GM12878 (cell line): ENCODE data around the gene HDGF. TPM values are rescaled to one million over a fixed set of nuclear protein-coding genes. Genes with fewer than 3 reads are reported as not detected.

Source experiments
- ASH2L ChIP-seq: fragments of 300-600, 200-600 bp; sonication (generic); IDR thresholded peaks from 2 replicates; pipeline ENCODE4 v1.6.1; 2017; ENCODE audit warnings: low read depth, mild to moderate bottlenecking, borderline replicate concordance
- CEBPB ChIP-seq, 2 experiments: fragments of 150-350 bp in 1 of 2; IDR thresholded peaks; 2 replicates each; pipeline ENCODE4 v1.6.1; 2012 to 2014; ENCODE audit warnings: low read depth in 2 of 2, low read length in 2 of 2, borderline replicate concordance in 1 of 2, inconsistent platforms in 1 of 2
- CHD1 ChIP-seq: IDR thresholded peaks from 2 replicates; pipeline ENCODE4 v1.6.1; 2012; ENCODE audit warnings: low read depth, low read length, improper control_type of control experiment
- CREB1 ChIP-seq: IDR thresholded peaks from 2 replicates; pipeline ENCODE4 v1.6.1; 2012; ENCODE audit warnings: low read depth, mild to moderate bottlenecking, inconsistent platforms
- E4F1 ChIP-seq: fragments of 450-650 bp; IDR thresholded peaks from 2 replicates; pipeline ENCODE4 v1.6.1; 2018; ENCODE audit warnings: borderline replicate concordance, mild to moderate bottlenecking; ENCODE audit not compliant: partially characterized antibody
- EGR1 ChIP-seq, 2 experiments: IDR thresholded peaks; 1 replicate in 1 of 2; 2 replicates in 1 of 2; pipeline ENCODE4 v1.6.1; 2011 to 2012; ENCODE audit warnings: low read depth in 2 of 2, low read length in 2 of 2, borderline replicate concordance in 1 of 2, mild to moderate bottlenecking in 1 of 2, moderate library complexity in 1 of 2
- ELK1 ChIP-seq: IDR thresholded peaks from 2 replicates; pipeline ENCODE4 v1.6.1; 2012; ENCODE audit warnings: low read depth, low read length, improper control_type of control experiment
- HDAC2 ChIP-seq: fragments of 200-600 bp; sonication (generic); IDR thresholded peaks from 2 replicates; pipeline ENCODE4 v1.6.1; 2017
- IKZF1 ChIP-seq: fragments of 450-650 bp; conservative IDR thresholded peaks from 2 replicates; pipeline ENCODE4 v1.6.1; 2017; ENCODE audit warnings: antibody characterized with exemption, mild to moderate bottlenecking
- LARP7 ChIP-seq: fragments of 450-650 bp; IDR thresholded peaks from 2 replicates; pipeline ENCODE4 v1.6.1; 2017; ENCODE audit warnings: mild to moderate bottlenecking
- MTA3 ChIP-seq: IDR thresholded peaks from 2 replicates; pipeline ENCODE4 v1.6.1; 2012; ENCODE audit warnings: low read length, inconsistent platforms, borderline replicate concordance
- MXI1 ChIP-seq: fragments of 150-350 bp; IDR thresholded peaks from 2 replicates; pipeline ENCODE4 v1.6.1; 2011; ENCODE audit warnings: low read depth, mild to moderate bottlenecking, inconsistent platforms, low read length, improper control_type of control experiment
- NFXL1 ChIP-seq: fragments of 450-650 bp; IDR thresholded peaks from 2 replicates; pipeline ENCODE4 v1.6.1; 2017; ENCODE audit warnings: antibody characterized with exemption, mild to moderate bottlenecking, borderline replicate concordance
- POLR2AphosphoS2 ChIP-seq: IDR thresholded peaks from 2 replicates; pipeline ENCODE4 v1.6.1; 2011; ENCODE audit warnings: low read depth, mild to moderate bottlenecking, low read length, improper control_type of control experiment, moderate library complexity
- RELA ChIP-seq: fragments of 450-650 bp; IDR thresholded peaks from 2 replicates; pipeline ENCODE4 v1.8.0; 2014; ENCODE audit warnings: borderline replicate concordance; ENCODE audit not compliant: partially characterized antibody
- SMAD1 ChIP-seq: fragments of 450-650 bp; IDR thresholded peaks from 2 replicates; pipeline ENCODE4 v1.6.1; 2018; ENCODE audit warnings: mild to moderate bottlenecking, low read depth; ENCODE audit not compliant: partially characterized antibody
- SRF ChIP-seq, 2 experiments: IDR thresholded peaks; 2 replicates each; pipeline ENCODE4 v1.6.1; 2011; ENCODE audit warnings: low read depth in 2 of 2, low read length in 2 of 2, mild to moderate bottlenecking in 1 of 2, moderate library complexity in 1 of 2
- STAT3 ChIP-seq: IDR thresholded peaks from 2 replicates; pipeline ENCODE4 v1.6.1; 2011; ENCODE audit warnings: low read depth, low read length, improper control_type of control experiment
- SUZ12 ChIP-seq: fragments of 200-600 bp; sonication (generic); IDR thresholded peaks from one replicate; pipeline ENCODE4 v1.6.1; 2018; ENCODE audit warnings: antibody characterized with exemption, mild to moderate bottlenecking; ENCODE audit not compliant: unreplicated experiment
- TAF1 ChIP-seq: IDR thresholded peaks from 2 replicates; pipeline ENCODE4 v1.6.1; 2011; ENCODE audit warnings: mild to moderate bottlenecking, low read depth, low read length, borderline replicate concordance
- TARDBP ChIP-seq: IDR thresholded peaks from 2 replicates; pipeline ENCODE4 v1.6.1; 2016; ENCODE audit warnings: borderline replicate concordance
- TCF3 ChIP-seq: IDR thresholded peaks from 2 replicates; pipeline ENCODE4 v1.6.1; 2012; ENCODE audit warnings: low read depth, mild to moderate bottlenecking, low read length, borderline replicate concordance; ENCODE audit not compliant: insufficient read depth
- ZNF217 ChIP-seq: fragments of 450-650 bp; IDR thresholded peaks from 2 replicates; pipeline ENCODE4 v1.6.1; 2017; ENCODE audit warnings: antibody characterized with exemption, mild to moderate bottlenecking
- ZNF24 ChIP-seq: fragments of 450-650 bp; IDR thresholded peaks from 2 replicates; pipeline ENCODE4 v1.6.1; 2017; ENCODE audit warnings: antibody characterized with exemption, mild to moderate bottlenecking
- polyA plus RNA-seq, 11 experiments: library from polyadenylated mRNA; depleted of rRNA in 4 of 11; unstranded in 6 of 11; stranded (reverse) in 5 of 11; fragments of >200 nt; fragmentation: Nextera tagmentation in 4 of 11; fragmentation: Illumina TruSeq in 1 of 11; extraction: Ambion mirVana in 4 of 11; extraction: Trizol in 1 of 11; gene quantifications; 1 replicate in 1 of 11; 2 replicates in 10 of 11; pipeline versions ENCODE4 v1.2.1 to v1.2.3, GENCODE V29; 2011 to 2016; ENCODE audit warnings: inconsistent platforms in 2 of 11, missing spikeins in 2 of 11, low read depth in 1 of 11
- total RNA-seq, 4 experiments: library from RNA; depleted of rRNA in 3 of 4; stranded (reverse); fragments of >200 nt in 3 of 4; fragmentation: Illumina TruSeq in 1 of 4; extraction: Trizol in 1 of 4; gene quantifications; 2 replicates each; pipeline versions ENCODE4 v1.2.1 to v1.2.3, GENCODE V29; 2013 to 2021
- TF ChIP-seq, protein P1 (sequence below): fragments of 450-650 bp; IDR thresholded peaks from 2 replicates; pipeline ENCODE4 v1.6.1; 2017; ENCODE audit warnings: borderline replicate concordance

HDGF gene
- total and polyA plus RNA-seq, 10 of the 15 experiments (the other 5 are each of a cell fraction or from before 2014, with no cell fraction given): 28.3 to 372 (median 209) TPM

- TF ChIP-seq E4F1: peak; percentile 68
- TF ChIP-seq EGR1 (IDR thresholded peaks at IDR 0.05; ENCODE audit: borderline replicate concordance in 1 of 2, low read depth in 2 of 2, low read length in 2 of 2): peak; percentile 51 to 75
- TF ChIP-seq STAT3: no peak
- TF ChIP-seq ZNF24: no peak
- TF ChIP-seq CEBPB (IDR thresholded peaks at IDR 0.05; ENCODE audit: borderline replicate concordance in 1 of 2, low read depth in 2 of 2, low read length in 2 of 2): no peak
- TF ChIP-seq TCF3: 0 out of 2 replicates have a peak, but pooled peaks have one; percentile 40
- no peak for TF ChIP-seq HDAC2
- TF ChIP-seq, protein P1, sequence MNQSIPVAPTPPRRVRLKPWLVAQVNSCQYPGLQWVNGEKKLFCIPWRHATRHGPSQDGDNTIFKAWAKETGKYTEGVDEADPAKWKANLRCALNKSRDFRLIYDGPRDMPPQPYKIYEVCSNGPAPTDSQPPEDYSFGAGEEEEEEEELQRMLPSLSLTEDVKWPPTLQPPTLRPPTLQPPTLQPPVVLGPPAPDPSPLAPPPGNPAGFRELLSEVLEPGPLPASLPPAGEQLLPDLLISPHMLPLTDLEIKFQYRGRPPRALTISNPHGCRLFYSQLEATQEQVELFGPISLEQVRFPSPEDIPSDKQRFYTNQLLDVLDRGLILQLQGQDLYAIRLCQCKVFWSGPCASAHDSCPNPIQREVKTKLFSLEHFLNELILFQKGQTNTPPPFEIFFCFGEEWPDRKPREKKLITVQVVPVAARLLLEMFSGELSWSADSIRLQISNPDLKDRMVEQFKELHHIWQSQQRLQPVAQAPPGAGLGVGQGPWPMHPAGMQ: no peak
- no peak for TF ChIP-seq MTA3
- 0 out of 2 replicates have a peak, but pooled peaks have one; percentile 27 for TF ChIP-seq ASH2L
- TF ChIP-seq RELA: peak; percentile 35
- TF ChIP-seq TAF1: peak; percentile 48; the same call in 1 of the 2 replicates
- TF ChIP-seq SMAD1: no peak
- TF ChIP-seq CHD1: 0 out of 2 replicates have a peak, but pooled peaks have one; percentile 18
- TF ChIP-seq TARDBP: no peak
- TF ChIP-seq LARP7: peak; percentile 62; the same call in 1 of the 2 replicates
- no peak; the same call in 1 of the 2 replicates for TF ChIP-seq MXI1
- TF ChIP-seq SRF (IDR thresholded peaks at IDR 0.05; ENCODE audit: low read depth in 2 of 2, low read length in 2 of 2): peak; percentile 90 to 98
- TF ChIP-seq ELK1: no peak
- peak; percentile 68 for TF ChIP-seq POLR2AphosphoS2
- no peak for TF ChIP-seq SUZ12
- TF ChIP-seq NFXL1: peak; percentile 94
- no peak for TF ChIP-seq ZNF217
- no peak for TF ChIP-seq CREB1
- TF ChIP-seq IKZF1: peak; percentile 82
These were observed 444 bp upstream of the HDGF start (continued) for GRCh38 chr1:156751757-156752481.
